GM21723 (cell line): Measurements from ENCODE around the gene CCDC77.

Experiments used
- ATAC-seq: cut with Tn5 transposase; IDR thresholded peaks from one replicate; pipeline ENCODE4 v1.9.1; 2021; ENCODE audit warnings: mild to moderate bottlenecking, moderate library complexity; ENCODE audit not compliant: unreplicated experiment

The CCDC77 gene

GRCh38 chr12:479161-479560 is 77.7 kb downstream of the CCDC77 start:
- no peak for ATAC-seq

- ATAC-seq = no peak
These were observed 79.7 kb downstream of the CCDC77 start for GRCh38 chr12:480831-481816.

- ATAC-seq = no peak
These were observed 80.6 kb downstream of the CCDC77 start for GRCh38 chr12:482061-482460.

- no peak for ATAC-seq
These were observed 82.7 kb downstream of the CCDC77 start for GRCh38 chr12:484096-484495.

- no peak for ATAC-seq
These were observed 88.8 kb downstream of the CCDC77 start for GRCh38 chr12:490260-490659.
